ENCODE data around the gene POLR3GL.

GRCh38 chr1:145986551-145986950 lies 22.1 kb downstream of the POLR3GL start:
- TF ChIP-seq POLR2A (IDR thresholded peaks at IDR 0.05) = no peak
- no peak for TF ChIP-seq POLR2AphosphoS5 (IDR thresholded peaks at IDR 0.05)
- TF ChIP-seq, protein P1, sequence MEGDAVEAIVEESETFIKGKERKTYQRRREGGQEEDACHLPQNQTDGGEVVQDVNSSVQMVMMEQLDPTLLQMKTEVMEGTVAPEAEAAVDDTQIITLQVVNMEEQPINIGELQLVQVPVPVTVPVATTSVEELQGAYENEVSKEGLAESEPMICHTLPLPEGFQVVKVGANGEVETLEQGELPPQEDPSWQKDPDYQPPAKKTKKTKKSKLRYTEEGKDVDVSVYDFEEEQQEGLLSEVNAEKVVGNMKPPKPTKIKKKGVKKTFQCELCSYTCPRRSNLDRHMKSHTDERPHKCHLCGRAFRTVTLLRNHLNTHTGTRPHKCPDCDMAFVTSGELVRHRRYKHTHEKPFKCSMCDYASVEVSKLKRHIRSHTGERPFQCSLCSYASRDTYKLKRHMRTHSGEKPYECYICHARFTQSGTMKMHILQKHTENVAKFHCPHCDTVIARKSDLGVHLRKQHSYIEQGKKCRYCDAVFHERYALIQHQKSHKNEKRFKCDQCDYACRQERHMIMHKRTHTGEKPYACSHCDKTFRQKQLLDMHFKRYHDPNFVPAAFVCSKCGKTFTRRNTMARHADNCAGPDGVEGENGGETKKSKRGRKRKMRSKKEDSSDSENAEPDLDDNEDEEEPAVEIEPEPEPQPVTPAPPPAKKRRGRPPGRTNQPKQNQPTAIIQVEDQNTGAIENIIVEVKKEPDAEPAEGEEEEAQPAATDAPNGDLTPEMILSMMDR (IDR thresholded peaks at IDR 0.05) = no peak

All from breast epithelium (tissue), 3 donors.